HEK293T (cell line): ENCODE results near the gene ADAMTS17.

Experiments
- CTCF ChIA-PET: fragments of 350-600 bp; formaldehyde crosslinking; extraction: SDS; loops from one replicate; lab custom pipeline; 2021; ENCODE audit warnings: antibody characterized with exemption, inconsistent platforms; lab: Yijun Ruan, JAX
- POLR2A ChIA-PET: fragments of 350-600 bp; formaldehyde crosslinking; extraction: SDS; loops from one replicate; lab custom pipeline; 2020; ENCODE audit warnings: antibody characterized with exemption, inconsistent platforms; lab: Yijun Ruan, JAX
- DNase-seq: peaks from one replicate; pipeline ENCODE4 v3.0.0; 2012; ENCODE audit warnings: mixed read lengths; ENCODE audit errors: extremely low spot score
- ARNT ChIP-seq: fragments of 450-650 bp; IDR thresholded peaks from 2 replicates; pipeline ENCODE4 v1.6.1; 2017; ENCODE audit warnings: mild to moderate bottlenecking
- BHLHE40 ChIP-seq: fragments of 450-650 bp; IDR thresholded peaks from 2 replicates; pipeline ENCODE4 v1.6.1; 2016; ENCODE audit warnings: mild to moderate bottlenecking, moderate library complexity, borderline replicate concordance
- CTBP1 ChIP-seq: fragments of 450-650 bp; IDR thresholded peaks from 2 replicates; pipeline ENCODE4 v1.6.1; 2016; ENCODE audit warnings: borderline replicate concordance
- ELF4 ChIP-seq: fragments of 450-650 bp; IDR thresholded peaks from 2 replicates; pipeline ENCODE4 v1.6.1; 2017; ENCODE audit warnings: antibody characterized with exemption
- FOXA1 ChIP-seq: fragments of 450-650 bp; IDR thresholded peaks from 2 replicates; pipeline ENCODE4 v1.6.1; 2016; ENCODE audit warnings: mild to moderate bottlenecking
- FOXK2 ChIP-seq: fragments of 450-650 bp; IDR thresholded peaks from 2 replicates; pipeline ENCODE4 v1.6.1; 2016; ENCODE audit warnings: mild to moderate bottlenecking
- FOXM1 ChIP-seq: fragments of 450-650 bp; IDR thresholded peaks from 2 replicates; pipeline ENCODE4 v1.6.1; 2017; ENCODE audit warnings: mild to moderate bottlenecking, borderline replicate concordance
- HDGF ChIP-seq: fragments of 450-650 bp; IDR thresholded peaks from 2 replicates; pipeline ENCODE4 v1.6.1; 2017; ENCODE audit warnings: antibody characterized with exemption, borderline replicate concordance
- L3MBTL2 ChIP-seq: fragments of 450-650 bp; conservative IDR thresholded peaks from 2 replicates; pipeline ENCODE4 v1.6.1; 2016; ENCODE audit warnings: mild to moderate bottlenecking
- LEF1 ChIP-seq: fragments of 450-650 bp; IDR thresholded peaks from 2 replicates; pipeline ENCODE4 v1.6.1; 2017; ENCODE audit warnings: mild to moderate bottlenecking, borderline replicate concordance
- NFRKB ChIP-seq: fragments of 450-650 bp; IDR thresholded peaks from 2 replicates; pipeline ENCODE4 v1.6.1; 2016; ENCODE audit warnings: mild to moderate bottlenecking, moderate library complexity
- PKNOX1 ChIP-seq: fragments of 450-650 bp; IDR thresholded peaks from 2 replicates; pipeline ENCODE4 v1.6.1; 2016
- SP1 ChIP-seq: fragments of 450-650 bp; IDR thresholded peaks from 2 replicates; pipeline ENCODE4 v1.6.1; 2017
- SUZ12 ChIP-seq: fragments of 450-650 bp; IDR thresholded peaks from 2 replicates; pipeline ENCODE4 v1.6.1; 2016; ENCODE audit warnings: mild to moderate bottlenecking
- TARDBP ChIP-seq: fragments of 450-650 bp; IDR thresholded peaks from 2 replicates; pipeline ENCODE4 v1.6.1; 2016
- ZNF384 ChIP-seq: fragments of 450-650 bp; IDR thresholded peaks from 2 replicates; pipeline ENCODE4 v1.6.1; 2016

Gene ADAMTS17

GRCh38 chr15:100349321-100349695, 7.5 kb upstream of the ADAMTS17 start:
- no peak for DNase-seq
- CTCF ChIA-PET: interaction anchor here (0.6 to 3.9 kb wide), 12 partner anchors 11 to 1621 kb away, joined by 3 to 36 read pairs (median 4); partner anchors contain the start of gene ASB7
- TF ChIP-seq ARNT: no peak
- TF ChIP-seq L3MBTL2: no peak
- TF ChIP-seq PKNOX1: no peak
- TF ChIP-seq CTBP1: no peak
- TF ChIP-seq NFRKB: no peak
- no peak for TF ChIP-seq BHLHE40
- no peak for TF ChIP-seq TARDBP
- no peak for TF ChIP-seq ELF4
- TF ChIP-seq FOXK2: no peak
- TF ChIP-seq ZNF384: no peak
- no peak for TF ChIP-seq LEF1
- no peak for TF ChIP-seq FOXA1
- TF ChIP-seq HDGF: no peak
- no peak for TF ChIP-seq SP1
- TF ChIP-seq FOXM1: no peak
- no peak for TF ChIP-seq SUZ12
- POLR2A ChIA-PET: interaction anchor here (0.6 to 1.3 kb wide), 3 partner anchors 40 to 253 kb away, joined by 3 to 11 read pairs (median 3); partner anchors contain the start of genes ASB7 and LINS1

- CTCF ChIA-PET: interaction anchor here (3.9 kb wide), 1 partner anchor 10 kb away, joined by 36 read pairs; no protein-coding TSS in a partner anchor
- TF ChIP-seq TARDBP (no peak), FOXM1 (no peak), ARNT (no peak), ELF4 (no peak), NFRKB (no peak), FOXA1 (no peak)
- POLR2A ChIA-PET: interaction anchor here (1.9 kb wide), 1 partner anchor 254 kb away, joined by 5 read pairs; the partner anchor contains the start of genes ASB7 and LINS1
- no peak for DNase-seq
These were observed 6.8 kb upstream of the ADAMTS17 start for GRCh38 chr15:100348578-100348977.

- TF ChIP-seq FOXA1 (no peak), LEF1 (no peak), TARDBP (no peak), FOXK2 (no peak), ARNT (no peak), SP1 (no peak), SUZ12 (no peak)
- ChIA-PET POLR2A (interaction anchor here (1.9 kb wide), 1 partner anchor 255 kb away, joined by 5 read pairs; the partner anchor contains the start of genes ASB7 and LINS1), CTCF (no interaction called here)
- DNase-seq: no peak
These were observed 5.2 kb upstream of the ADAMTS17 start for GRCh38 chr15:100346866-100347512.

GRCh38 chr15:100345438-100345837, 3.7 kb upstream of the ADAMTS17 start:
- CTCF ChIA-PET: no interaction called here
- TF ChIP-seq SUZ12: no peak
- no peak for TF ChIP-seq L3MBTL2
- TF ChIP-seq ELF4: no peak
- TF ChIP-seq HDGF: no peak
- no peak for TF ChIP-seq FOXA1
- TF ChIP-seq BHLHE40: no peak
- no peak for TF ChIP-seq TARDBP
- no peak for TF ChIP-seq FOXM1
- TF ChIP-seq FOXK2: no peak
- TF ChIP-seq ARNT: no peak
- no peak for TF ChIP-seq SP1
- no peak for TF ChIP-seq CTBP1
- TF ChIP-seq NFRKB: no peak
- no peak for TF ChIP-seq LEF1
- no peak for TF ChIP-seq PKNOX1

GRCh38 chr15:100343251-100343650, 1.5 kb upstream of the ADAMTS17 start:
- ChIA-PET CTCF (interaction anchor here (1.2 kb wide), 1 partner anchor 9 kb away, joined by 3 read pairs; no protein-coding TSS in a partner anchor), POLR2A (no interaction called here)
- no peak for DNase-seq
- TF ChIP-seq SP1 (no peak), PKNOX1 (peak; percentile 36)

More at GRCh38 chr15:100345438-100345837, 3.7 kb upstream of the ADAMTS17 start:
- POLR2A ChIA-PET: interaction anchor here (1.2 kb wide), 1 partner anchor 86 kb away, joined by 3 read pairs; no protein-coding TSS in a partner anchor
- no peak for DNase-seq

GRCh38 chr15:100341239-100341749, 481 bp downstream of the ADAMTS17 start:
- CTCF ChIA-PET: no interaction called here
- TF ChIP-seq SUZ12 (no peak), PKNOX1 (no peak), NFRKB (no peak), FOXM1 (no peak), CTBP1 (no peak)
- peak; percentile 36 for DNase-seq
- POLR2A ChIA-PET: interaction anchor here (1.6 kb wide), 1 partner anchor 667 kb away, joined by 6 read pairs; no protein-coding TSS in a partner anchor
